GM18951 (cell line): ENCODE results near the gene HOMER3.

ENCODE experiments used
- POLR2A ChIP-seq: IDR thresholded peaks from 4 replicates; pipeline ENCODE4 v1.6.1; 2011; ENCODE audit warnings: mild to moderate bottlenecking; ENCODE audit not compliant: insufficient read length, insufficient read depth; ENCODE audit errors: extremely low read depth
- in situ Hi-C: fragments of 300-500 bp; cut with MboI; formaldehyde crosslinking; loops from one replicate; pipeline ENCODE4 v1.12.0; 2022; ENCODE audit warnings: low sequenced_read_pairs, mixed read lengths, inconsistent platforms; ENCODE audit not compliant: unreplicated experiment

HOMER3 gene

DNA sequence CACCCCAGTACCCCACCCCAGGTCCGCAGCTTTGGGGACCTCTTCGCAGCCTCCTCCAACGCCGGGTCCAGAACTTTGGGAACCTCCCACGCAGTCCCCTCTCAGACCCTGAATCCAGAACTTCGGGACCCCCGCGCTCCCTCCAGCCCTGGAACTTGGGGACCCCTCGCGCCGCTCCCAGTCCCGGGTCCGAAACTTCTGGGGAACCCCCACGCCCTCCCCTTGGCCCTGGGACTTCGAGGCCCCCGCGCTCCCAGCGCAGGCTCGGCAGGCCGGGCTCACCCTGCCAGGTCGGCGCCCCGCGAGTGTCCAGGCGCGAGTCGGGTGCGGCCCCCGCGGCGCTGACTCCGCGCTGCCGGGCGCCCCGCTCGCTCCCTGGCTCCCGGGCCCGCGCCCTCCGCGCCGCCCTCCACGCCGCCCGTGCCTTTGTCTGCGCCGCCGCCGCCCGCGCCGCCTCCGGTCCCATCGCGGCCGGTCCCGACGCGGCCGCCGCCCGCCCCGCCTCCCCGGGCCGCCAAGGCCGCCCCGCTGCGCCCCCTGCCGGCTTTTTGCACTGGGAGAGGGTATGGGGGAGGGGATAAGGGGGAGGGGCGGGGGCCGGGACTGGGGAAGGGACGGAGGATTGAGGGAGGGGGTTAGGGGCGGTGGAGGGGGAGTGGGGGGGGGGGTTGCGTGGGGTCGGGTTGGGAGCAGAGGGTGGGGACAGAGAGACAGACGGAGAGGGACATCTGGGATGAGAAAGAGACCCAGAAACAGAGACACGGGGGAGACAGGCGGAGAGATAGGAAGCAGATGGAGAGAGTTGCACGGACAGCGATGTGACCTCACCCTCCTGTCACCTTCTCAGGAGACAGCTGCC lies at the start of gene HOMER3:
TSS of gene HOMER3 (minus strand) at position 449 of the 859 bp plus-strand sequence. CDS start 2,235 bp downstream, outside the sequence.
- no peak for TF ChIP-seq POLR2A
- in situ Hi-C loops: no loop called here

GRCh38 chr19:18990128-18990708 lies 49.2 kb upstream of the HOMER3 start:
- in situ Hi-C loops: no loop called here
- TF ChIP-seq POLR2A: no peak

- in situ Hi-C loops: no loop called here
- TF ChIP-seq POLR2A: no peak
These were observed 48.3 kb upstream of the HOMER3 start for GRCh38 chr19:18989316-18989715.

DNA sequence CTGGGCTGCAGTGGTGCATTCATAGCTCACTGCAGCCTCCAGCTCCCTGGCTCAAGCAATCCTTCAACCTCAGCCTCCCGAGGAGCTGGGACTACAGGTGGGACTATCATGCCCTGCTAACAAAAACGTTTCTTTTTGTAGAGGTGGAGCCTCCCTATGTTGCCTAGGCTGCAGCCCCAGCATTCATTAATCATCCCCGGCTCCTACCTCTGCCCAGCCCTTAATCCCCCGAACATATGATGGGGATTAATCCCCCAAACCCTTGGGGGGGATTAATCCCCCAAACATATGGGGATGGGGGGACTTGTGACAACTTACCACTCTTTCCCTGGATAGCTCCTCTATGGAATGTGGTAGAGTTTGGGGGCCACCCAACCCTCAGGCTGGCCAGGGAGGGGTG lies 46.4 kb upstream of the HOMER3 start:
- TF ChIP-seq POLR2A: no peak
- in situ Hi-C loops: no loop called here

DNA sequence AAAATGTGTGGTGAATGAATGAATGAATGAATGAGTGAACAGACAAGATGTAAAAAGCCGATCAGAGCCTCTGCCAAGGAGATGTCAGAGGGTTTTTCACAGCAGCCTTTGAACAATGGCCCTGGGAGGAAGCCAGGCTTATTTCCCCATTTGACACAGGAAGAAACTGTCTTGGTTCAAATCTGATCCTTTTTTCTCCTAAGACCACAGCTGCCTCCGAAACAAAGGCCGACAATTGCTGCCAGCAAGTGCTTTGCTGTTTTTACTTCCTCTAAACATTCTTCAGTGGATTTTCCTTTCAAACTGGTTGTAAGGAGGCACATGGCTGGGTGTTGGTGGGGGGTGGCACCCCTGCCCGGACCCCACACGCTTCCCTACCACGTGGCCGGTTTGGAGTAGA lies 44.2 kb upstream of the HOMER3 start:
- in situ Hi-C loops: no loop called here
- TF ChIP-seq POLR2A: no peak

GRCh38 chr19:18984251-18984650 lies 43.2 kb upstream of the HOMER3 start:
- in situ Hi-C loops: no loop called here
- TF ChIP-seq POLR2A: no peak

GRCh38 chr19:18982669-18983068 lies 41.7 kb upstream of the HOMER3 start:
- in situ Hi-C loops: no loop called here
- no peak for TF ChIP-seq POLR2A

DNA sequence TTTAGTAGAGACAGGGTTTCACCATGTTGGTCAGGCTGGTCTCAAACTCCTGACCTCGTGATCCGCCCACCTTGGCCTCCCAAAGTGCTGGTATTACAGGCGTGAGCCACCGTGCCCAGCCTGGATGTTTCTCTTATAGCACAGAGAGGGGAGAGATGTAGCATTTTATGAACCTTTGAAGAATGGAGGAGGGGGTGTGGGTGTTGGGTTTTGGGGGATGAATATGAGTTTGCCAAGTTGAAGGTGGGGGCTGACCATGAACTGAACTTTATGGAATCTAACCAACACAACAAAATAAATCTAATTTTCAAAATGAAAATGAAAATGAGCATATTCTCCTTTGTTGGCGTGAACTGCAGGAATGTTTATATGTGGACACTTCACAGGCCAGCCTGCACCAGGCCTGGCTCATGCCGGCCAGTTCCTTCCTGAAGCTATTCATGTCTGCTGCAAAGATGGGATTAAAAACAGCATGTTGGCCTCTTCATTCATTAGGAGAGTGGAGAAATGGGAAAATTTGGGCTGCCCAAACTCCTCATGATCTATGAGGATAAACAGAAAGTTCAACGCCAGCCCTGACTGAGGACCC lies 39.5 kb upstream of the HOMER3 start:
- in situ Hi-C loops: no loop called here
- no peak for TF ChIP-seq POLR2A

GRCh38 chr19:18978616-18979015 lies 37.6 kb upstream of the HOMER3 start:
- in situ Hi-C loops: no loop called here
- no peak for TF ChIP-seq POLR2A

DNA sequence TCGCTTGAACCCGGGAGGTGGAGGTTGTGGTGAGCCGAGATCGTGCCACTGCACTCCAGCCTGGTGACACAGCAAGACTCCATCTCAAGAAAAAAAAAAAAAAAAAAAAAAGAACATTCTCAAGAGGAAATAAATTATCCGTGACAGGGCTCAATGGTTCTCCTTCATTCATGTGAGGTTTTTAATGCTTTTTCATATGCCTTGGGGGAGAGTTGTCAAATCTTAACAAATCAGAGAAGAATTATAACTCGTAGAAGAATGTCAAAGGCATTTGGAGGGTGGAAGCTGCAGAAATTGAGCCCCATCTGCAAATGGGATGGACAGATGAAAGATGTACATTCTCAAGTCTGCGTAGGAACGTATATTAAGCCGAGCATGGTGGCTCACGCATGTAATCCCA lies 34.9 kb upstream of the HOMER3 start:
- TF ChIP-seq POLR2A: no peak
- in situ Hi-C loops: no loop called here

DNA sequence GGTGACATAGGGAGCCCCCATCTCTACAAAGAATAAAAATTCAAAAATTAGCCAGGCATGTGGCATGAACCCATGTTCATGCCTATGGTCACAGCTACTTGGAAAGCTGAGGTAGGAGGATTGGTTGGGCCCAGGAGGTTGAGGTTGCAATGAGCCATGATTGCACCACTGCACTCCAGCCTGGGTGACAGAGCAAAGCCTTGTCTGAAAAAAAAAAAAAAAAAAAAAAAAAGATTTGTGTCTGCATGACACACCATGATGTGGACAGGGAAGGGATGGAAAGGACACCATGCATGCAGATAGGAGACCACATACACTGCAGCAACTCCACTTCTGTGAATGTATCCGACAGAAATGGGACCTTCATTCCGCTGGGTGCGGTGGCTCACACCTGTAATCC lies 34.0 kb upstream of the HOMER3 start:
- in situ Hi-C loops: no loop called here
- no peak for TF ChIP-seq POLR2A

DNA sequence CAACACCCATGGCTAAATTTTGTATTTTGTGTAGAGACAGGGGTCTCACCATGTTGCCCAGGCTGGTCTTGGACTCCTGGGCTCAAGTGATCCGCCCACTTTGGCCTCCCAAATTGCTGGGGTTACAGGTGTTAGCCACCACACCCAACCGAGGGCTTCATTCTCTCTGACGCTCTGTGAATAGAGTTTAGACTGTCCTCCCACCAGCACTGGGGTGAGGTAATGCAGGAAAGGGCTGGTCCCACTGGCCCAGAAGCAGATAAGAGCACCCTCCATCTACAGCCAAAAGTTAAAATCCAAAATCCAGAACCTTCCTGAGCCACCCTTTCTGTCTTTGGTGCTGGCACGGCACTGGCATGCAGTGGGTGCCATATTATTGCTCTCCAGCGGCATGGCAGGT lies 31.8 kb upstream of the HOMER3 start:
- no peak for TF ChIP-seq POLR2A
- in situ Hi-C loops: no loop called here

DNA sequence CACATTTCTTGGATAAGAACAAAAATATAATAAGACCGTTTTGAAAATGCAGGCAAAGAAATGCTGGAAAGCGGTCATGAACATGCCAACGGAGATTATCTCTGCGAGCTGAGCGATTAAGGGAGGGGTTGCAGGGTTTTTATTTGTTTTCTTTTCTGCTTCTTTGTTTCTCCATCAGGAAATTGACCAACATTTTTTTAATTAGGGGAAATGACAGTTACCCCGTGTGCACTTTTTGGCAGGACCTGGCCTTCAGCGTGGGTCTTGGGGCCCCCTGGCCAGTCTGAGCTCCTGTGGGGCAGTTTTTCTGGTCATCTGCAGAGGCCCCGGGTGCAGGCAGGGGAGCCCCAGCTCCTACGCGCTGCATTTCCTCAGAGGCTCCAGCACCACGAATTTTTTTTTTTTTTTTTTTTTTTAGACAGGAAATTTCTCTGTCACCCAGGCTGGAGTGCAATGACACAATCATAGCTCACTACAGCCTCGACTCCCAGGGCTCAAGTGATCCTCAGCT lies 31.3 kb upstream of the HOMER3 start:
- in situ Hi-C loops: no loop called here
- TF ChIP-seq POLR2A: no peak
